ENCODE data around the gene SPPL2C.

Gene SPPL2C

DNA sequence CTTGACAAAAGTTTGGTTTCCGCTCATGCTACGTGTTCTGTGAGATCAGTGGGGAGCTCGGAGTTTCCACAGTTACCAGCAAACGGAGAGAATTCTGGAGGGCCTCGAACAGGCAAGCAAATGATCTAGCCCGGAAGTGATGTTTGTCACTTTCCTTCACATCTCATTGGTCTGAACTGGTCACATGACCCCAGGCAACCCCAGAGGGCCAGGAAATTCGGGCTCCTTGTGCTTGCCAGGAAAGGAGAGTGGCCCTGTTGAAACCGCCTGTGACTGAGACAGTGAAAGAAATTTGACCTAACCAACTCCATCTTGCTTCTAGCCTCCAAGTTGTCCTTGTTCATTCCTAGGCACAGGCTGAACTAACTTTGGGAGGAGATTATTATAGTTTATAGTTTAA, 23.0 kb downstream of the SPPL2C start:
- TF ChIP-seq SPI1 (IDR thresholded peaks at IDR 0.05; ENCODE audit: low read depth, low read length) (no peak), TAF1 (IDR thresholded peaks at IDR 0.05; ENCODE audit: low read depth, low read length) (no peak), PAX5 (IDR thresholded peaks at IDR 0.05; ENCODE audit: insufficient read depth, low read length, severe bottlenecking) (no peak), POLR2A (IDR thresholded peaks at IDR 0.05; ENCODE audit: low read depth, low read length) (no peak), POU2F2 (IDR thresholded peaks at IDR 0.05; ENCODE audit: low read depth, low read length) (no peak), POLR2AphosphoS5 (IDR thresholded peaks at IDR 0.05; ENCODE audit: low read depth, low read length) (no peak)
- no peak for FAIRE-seq
- DNase-seq (ENCODE audit: insufficient read length, low spot score), result no peak

DNA sequence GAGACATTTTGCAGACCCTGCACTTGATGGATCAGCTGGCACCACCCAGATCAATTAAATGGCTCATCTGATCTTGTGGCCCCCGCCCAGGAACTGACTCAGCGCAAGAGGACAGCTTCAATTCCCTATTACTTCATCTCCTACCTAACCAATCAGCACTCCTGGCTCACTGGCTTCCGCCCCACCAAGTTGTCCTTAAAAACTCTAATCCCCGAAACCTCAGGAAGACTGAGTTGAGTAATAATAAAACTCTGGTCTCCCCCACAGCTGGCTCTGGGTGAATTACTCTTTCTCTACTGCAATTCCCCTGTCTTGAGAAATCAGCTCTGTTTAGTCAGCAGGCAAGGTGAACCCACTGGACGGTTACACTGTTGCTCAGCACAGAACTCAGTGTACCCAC, 23.6 kb downstream of the SPPL2C start:
- DNase-seq (ENCODE audit: insufficient read length, low spot score) (no peak), FAIRE-seq (no peak)
- TF ChIP-seq PAX5 (IDR thresholded peaks at IDR 0.05; ENCODE audit: insufficient read depth, low read length, severe bottlenecking) (no peak), POLR2AphosphoS5 (IDR thresholded peaks at IDR 0.05; ENCODE audit: low read depth, low read length) (no peak), POU2F2 (IDR thresholded peaks at IDR 0.05; ENCODE audit: low read depth, low read length) (no peak), POLR2A (IDR thresholded peaks at IDR 0.05; ENCODE audit: low read depth, low read length) (no peak), TAF1 (IDR thresholded peaks at IDR 0.05; ENCODE audit: low read depth, low read length) (no peak), SPI1 (IDR thresholded peaks at IDR 0.05; ENCODE audit: low read depth, low read length) (no peak)

- DNase-seq (ENCODE audit: insufficient read length, low spot score) (no peak), FAIRE-seq (no peak)
- TF ChIP-seq TAF1 (IDR thresholded peaks at IDR 0.05; ENCODE audit: low read depth, low read length) (no peak), POLR2A (IDR thresholded peaks at IDR 0.05; ENCODE audit: low read depth, low read length) (no peak), SPI1 (IDR thresholded peaks at IDR 0.05; ENCODE audit: low read depth, low read length) (no peak), POLR2AphosphoS5 (IDR thresholded peaks at IDR 0.05; ENCODE audit: low read depth, low read length) (no peak), POU2F2 (IDR thresholded peaks at IDR 0.05; ENCODE audit: low read depth, low read length) (no peak), PAX5 (IDR thresholded peaks at IDR 0.05; ENCODE audit: insufficient read depth, low read length, severe bottlenecking) (no peak)
Measured at GRCh38 chr17:45869676-45870341, 25.1 kb downstream of the SPPL2C start.

DNA sequence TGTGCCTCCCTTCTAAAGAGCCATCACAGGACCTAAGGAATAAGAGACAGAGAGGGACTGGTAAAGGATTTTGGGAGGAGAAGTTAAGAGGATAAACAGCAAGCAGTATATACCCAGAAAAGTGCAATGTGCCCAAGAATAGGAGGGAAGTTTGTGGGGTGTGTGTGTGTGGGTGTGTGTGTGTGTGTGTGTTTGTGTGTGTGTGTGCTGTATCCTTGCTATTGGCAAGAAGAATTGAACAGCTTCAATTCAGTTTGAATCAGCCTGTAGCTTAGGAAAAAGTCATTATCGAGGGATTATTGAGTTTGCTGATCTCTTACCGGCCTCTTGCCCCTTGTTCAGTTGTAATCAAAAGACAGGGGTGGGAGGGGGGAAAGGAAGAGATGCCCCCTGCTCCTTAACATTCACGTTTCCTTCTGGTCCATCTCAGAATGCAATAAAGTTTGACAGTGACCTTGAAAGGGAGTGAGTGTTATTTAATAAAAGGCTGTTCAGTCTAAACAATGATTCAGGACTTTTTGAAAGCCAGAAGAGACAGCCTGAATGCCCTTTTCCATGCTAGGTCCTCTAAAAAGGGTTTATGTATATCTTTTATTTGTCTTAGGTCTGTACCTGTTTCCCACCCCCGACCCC, 25.8 kb downstream of the SPPL2C start:
- DNase-seq (ENCODE audit: insufficient read length, low spot score), result no peak
- TF ChIP-seq POLR2A (IDR thresholded peaks at IDR 0.05; ENCODE audit: low read depth, low read length), result no peak
- no peak for TF ChIP-seq PAX5 (IDR thresholded peaks at IDR 0.05; ENCODE audit: insufficient read depth, low read length, severe bottlenecking)
- no peak for TF ChIP-seq SPI1 (IDR thresholded peaks at IDR 0.05; ENCODE audit: low read depth, low read length)
- no peak for TF ChIP-seq POU2F2 (IDR thresholded peaks at IDR 0.05; ENCODE audit: low read depth, low read length)
- TF ChIP-seq TAF1 (IDR thresholded peaks at IDR 0.05; ENCODE audit: low read depth, low read length), result no peak
- no peak for TF ChIP-seq POLR2AphosphoS5 (IDR thresholded peaks at IDR 0.05; ENCODE audit: low read depth, low read length)
- FAIRE-seq, result no peak

- TF ChIP-seq SPI1 (IDR thresholded peaks at IDR 0.05; ENCODE audit: low read depth, low read length), result no peak
- TF ChIP-seq PAX5 (IDR thresholded peaks at IDR 0.05; ENCODE audit: insufficient read depth, low read length, severe bottlenecking), result no peak
- TF ChIP-seq TAF1 (IDR thresholded peaks at IDR 0.05; ENCODE audit: low read depth, low read length), result no peak
- no peak for TF ChIP-seq POU2F2 (IDR thresholded peaks at IDR 0.05; ENCODE audit: low read depth, low read length)
- TF ChIP-seq POLR2A (IDR thresholded peaks at IDR 0.05; ENCODE audit: low read depth, low read length), result no peak
- DNase-seq (ENCODE audit: insufficient read length, low spot score) (no peak), FAIRE-seq (no peak)
Measured at GRCh38 chr17:45871718-45872117, 27.0 kb downstream of the SPPL2C start.

- TF ChIP-seq TAF1 (IDR thresholded peaks at IDR 0.05; ENCODE audit: low read depth, low read length) (no peak), POLR2A (IDR thresholded peaks at IDR 0.05; ENCODE audit: low read depth, low read length) (no peak), SPI1 (IDR thresholded peaks at IDR 0.05; ENCODE audit: low read depth, low read length) (no peak), PAX5 (IDR thresholded peaks at IDR 0.05; ENCODE audit: insufficient read depth, low read length, severe bottlenecking) (no peak), POLR2AphosphoS5 (IDR thresholded peaks at IDR 0.05; ENCODE audit: low read depth, low read length) (no peak), POU2F2 (IDR thresholded peaks at IDR 0.05; ENCODE audit: low read depth, low read length) (no peak)
- FAIRE-seq, result no peak
- DNase-seq (ENCODE audit: insufficient read length, low spot score), result no peak
Measured at GRCh38 chr17:45873728-45874127, 29.0 kb downstream of the SPPL2C start.

DNA sequence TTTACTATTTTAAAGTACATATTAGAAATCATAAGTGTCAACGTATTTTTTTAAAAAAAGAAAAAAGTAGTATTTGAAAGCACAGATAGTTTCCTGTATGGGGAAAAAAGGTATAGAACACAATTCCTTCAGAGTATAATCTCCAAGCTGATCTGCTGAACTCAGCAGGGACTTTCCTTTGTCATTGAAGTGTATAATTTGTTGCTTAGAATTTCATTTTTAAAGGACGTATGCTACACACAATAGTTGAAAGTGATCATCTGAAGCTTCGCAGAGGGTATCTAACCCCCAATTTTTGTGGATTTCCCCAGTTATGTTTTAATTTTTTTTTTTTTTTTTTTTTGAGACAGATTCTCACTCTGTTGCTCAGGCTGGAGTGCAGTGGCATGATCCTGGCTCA, 29.5 kb downstream of the SPPL2C start:
- DNase-seq (ENCODE audit: insufficient read length, low spot score) (no peak), FAIRE-seq (no peak)
- TF ChIP-seq POLR2AphosphoS5 (IDR thresholded peaks at IDR 0.05; ENCODE audit: low read depth, low read length) (no peak), POLR2A (IDR thresholded peaks at IDR 0.05; ENCODE audit: low read depth, low read length) (no peak), POU2F2 (IDR thresholded peaks at IDR 0.05; ENCODE audit: low read depth, low read length) (no peak), SPI1 (IDR thresholded peaks at IDR 0.05; ENCODE audit: low read depth, low read length) (no peak), PAX5 (IDR thresholded peaks at IDR 0.05; ENCODE audit: insufficient read depth, low read length, severe bottlenecking) (no peak), TAF1 (IDR thresholded peaks at IDR 0.05; ENCODE audit: low read depth, low read length) (no peak)

- no peak for FAIRE-seq
- no peak for DNase-seq (ENCODE audit: insufficient read length, low spot score)
- no peak for TF ChIP-seq SPI1 (IDR thresholded peaks at IDR 0.05; ENCODE audit: low read depth, low read length)
- TF ChIP-seq POLR2AphosphoS5 (IDR thresholded peaks at IDR 0.05; ENCODE audit: low read depth, low read length), result no peak
- no peak for TF ChIP-seq PAX5 (IDR thresholded peaks at IDR 0.05; ENCODE audit: insufficient read depth, low read length, severe bottlenecking)
- no peak for TF ChIP-seq TAF1 (IDR thresholded peaks at IDR 0.05; ENCODE audit: low read depth, low read length)
- TF ChIP-seq POLR2A (IDR thresholded peaks at IDR 0.05; ENCODE audit: low read depth, low read length), result no peak
- no peak for TF ChIP-seq POU2F2 (IDR thresholded peaks at IDR 0.05; ENCODE audit: low read depth, low read length)
Measured at GRCh38 chr17:45876539-45876938, 31.9 kb downstream of the SPPL2C start.

GRCh38 chr17:45877467-45877866, 32.8 kb downstream of the SPPL2C start:
- DNase-seq (ENCODE audit: insufficient read length, low spot score) (no peak), FAIRE-seq (no peak)
- no peak for TF ChIP-seq POLR2A (IDR thresholded peaks at IDR 0.05; ENCODE audit: low read depth, low read length)
- TF ChIP-seq TAF1 (IDR thresholded peaks at IDR 0.05; ENCODE audit: low read depth, low read length), result no peak
- TF ChIP-seq POU2F2 (IDR thresholded peaks at IDR 0.05; ENCODE audit: low read depth, low read length), result no peak
- no peak for TF ChIP-seq SPI1 (IDR thresholded peaks at IDR 0.05; ENCODE audit: low read depth, low read length)
- TF ChIP-seq POLR2AphosphoS5 (IDR thresholded peaks at IDR 0.05; ENCODE audit: low read depth, low read length), result no peak
- no peak for TF ChIP-seq PAX5 (IDR thresholded peaks at IDR 0.05; ENCODE audit: insufficient read depth, low read length, severe bottlenecking)

All from GM12891 (cell line).